Common myeloid progenitor, CD34-positive (primary cell): ENCODE measurements around the gene LTK. TPM values are rescaled to one million over a fixed set of nuclear protein-coding genes. Genes with fewer than 3 reads are reported as not detected.

Experiments used
- CTCF ChIA-PET: fragments of 350-600 bp; sonication (Branson Sonifier 250); formaldehyde crosslinking; loops from one replicate; lab custom pipeline; 2021; ENCODE audit warnings: antibody characterized with exemption; lab: Charles Lee
- POLR2A ChIA-PET: fragments of 350-600 bp; sonication (Branson Sonifier 250); formaldehyde crosslinking; loops from one replicate; lab custom pipeline; 2021; ENCODE audit warnings: antibody characterized with exemption; lab: Charles Lee
- DNase-seq, 3 donors: peaks; one replicate each; pipeline versions ENCODE4 v3.0.0 to v3.0.0-alpha.2; 2013
- H3K27ac ChIP-seq, 2 experiments: 1 replicate in 1 of 2; 2 replicates in 1 of 2; pipeline ENCODE4 v1.7.0; 2013; ENCODE audit warnings: inconsistent platforms in 2 of 2, low read length in 2 of 2, mild to moderate bottlenecking in 2 of 2, low read depth in 1 of 2, moderate library complexity in 1 of 2; ENCODE audit not compliant: severe bottlenecking in 2 of 2, insufficient read depth in 1 of 2, poor library complexity in 1 of 2
- H3K27me3 ChIP-seq, 5 experiments: replicated peaks in 2 of 5; 1 replicate in 3 of 5; 2 replicates in 2 of 5; pipeline versions ENCODE4 v1.6.1 to v1.7.0; 2013; ENCODE audit warnings: low read length in 4 of 5, mild to moderate bottlenecking in 2 of 5, moderate library complexity in 2 of 5, inconsistent platforms in 1 of 5; ENCODE audit not compliant: insufficient read depth in 5 of 5, control insufficient read depth in 4 of 5
- H3K36me3 ChIP-seq, 4 experiments: 1 replicate in 2 of 4; 2 replicates in 2 of 4; pipeline versions ENCODE4 v1.6.1 to v1.7.0; 2013; ENCODE audit warnings: low read length in 3 of 4, control low read depth in 1 of 4, mild to moderate bottlenecking in 1 of 4; ENCODE audit not compliant: control insufficient read depth in 4 of 4, insufficient read depth in 4 of 4
- H3K4me1 ChIP-seq, 4 experiments: 1 replicate in 3 of 4; 2 replicates in 1 of 4; pipeline versions ENCODE4 v1.6.1 to v1.7.1; 2013; ENCODE audit warnings: low read length in 3 of 4, mild to moderate bottlenecking in 3 of 4, control low read depth in 1 of 4, inconsistent platforms in 1 of 4, moderate library complexity in 1 of 4; ENCODE audit not compliant: control insufficient read depth in 4 of 4, insufficient read depth in 4 of 4; ENCODE audit errors: control extremely low read depth in 1 of 4
- H3K4me3 ChIP-seq, 7 experiments: 1 replicate in 4 of 7; 2 replicates in 3 of 7; pipeline versions ENCODE4 v1.5.1 to v1.7.0; 2013; ENCODE audit warnings: mild to moderate bottlenecking in 7 of 7, low read length in 6 of 7, moderate library complexity in 6 of 7, inconsistent platforms in 2 of 7, low read depth in 2 of 7, control low read depth in 1 of 7; ENCODE audit not compliant: insufficient read depth in 4 of 7, control insufficient read depth in 1 of 7; ENCODE audit errors: extremely low read depth in 1 of 7
- H3K9me3 ChIP-seq, 5 experiments: 1 replicate in 4 of 5; 2 replicates in 1 of 5; pipeline versions ENCODE4 v1.6.1 to v1.7.1; 2013; ENCODE audit warnings: low read length in 4 of 5, mild to moderate bottlenecking in 2 of 5, inconsistent platforms in 1 of 5, low read depth in 1 of 5, moderate library complexity in 1 of 5; ENCODE audit not compliant: control insufficient read depth in 4 of 5, insufficient read depth in 2 of 5; ENCODE audit errors: control extremely low read depth in 1 of 5
- WGBS: methylation state at CpG from one replicate; pipeline ENCODE4 v1.1.5; 2013; ENCODE audit not compliant: insufficient coverage; 5-methylcytosine and 5-hydroxymethylcytosine counted together
- polyA plus RNA-seq: library from polyadenylated mRNA; unstranded; fragments of 120-200 nt; gene quantifications from one replicate; pipeline ENCODE4 v1.2.1, GENCODE V29; 2013

LTK gene
- 1.6 TPM for polyA plus RNA-seq

- Histone ChIP-seq H3K27me3 (peaks cover 4 to 53% (median 12%) of the 10 kb centered on the region in 5 experiments), H3K4me1 (peaks cover 0 to 31% (median 25%) of the 10 kb centered on the region in 4 experiments), H3K4me3 (peak within 1 kb of the TSS; percentile 13 to 71 (median 58)), H3K36me3 (peaks cover 2 to 14% (median 11%) of the 10 kb centered on the region in 4 experiments), H3K9me3 (no peaks in the 10 kb centered on the region), H3K27ac (no peak within 1 kb of the TSS)
- 5% methylated on average over 29 of the region's 33 CpGs for WGBS
- ChIA-PET CTCF (interaction anchor here (1.2 to 1.6 kb wide), 4 partner anchors 18 to 283 kb away, joined by 3 read pairs; no protein-coding TSS in a partner anchor), POLR2A (interaction anchor here (1.4 kb wide), 1 partner anchor 10 kb away, joined by 3 read pairs; no protein-coding TSS in a partner anchor)
- DNase-seq = peak in 2 of 3 donors; percentile 53 to 76
Observed at GRCh38 chr15:41513506-41514227, at the start of gene LTK. Gene LTK (minus strand): TSS chr15:41513827. CDS start chr15:41513709, 118 bp downstream.

GRCh38 chr15:41562784-41563198, 49.2 kb upstream of the LTK start:
- peaks cover 0 to 13% (median 4%) of the 10 kb centered on the region in 5 experiments for H3K27me3 ChIP-seq
- H3K27ac ChIP-seq = no peak overlapping the region
- no peak overlapping the region for H3K4me3 ChIP-seq
- ChIA-PET POLR2A (no interaction called here), CTCF (interaction anchor here (0.8 to 1.2 kb wide), 2 partner anchors 10 to 70 kb away, joined by 3 read pairs; no protein-coding TSS in a partner anchor)
- WGBS = 100% methylated on average over 2 of the region's 4 CpGs
- DNase-seq = no peak
- peaks cover 4 to 23% (median 19%) of the 10 kb centered on the region in 4 experiments for H3K4me1 ChIP-seq
- H3K9me3 ChIP-seq = no peaks in the 10 kb centered on the region
- H3K36me3 ChIP-seq = peaks cover 0 to 14% (median 0%) of the 10 kb centered on the region in 4 experiments

GRCh38 chr15:41562244-41562643, 48.6 kb upstream of the LTK start:
- Histone ChIP-seq H3K4me1 (peaks cover 4 to 26% (median 23%) of the 10 kb centered on the region in 4 experiments), H3K27me3 (peaks cover 0 to 13% (median 4%) of the 10 kb centered on the region in 5 experiments), H3K27ac (no peak overlapping the region), H3K4me3 (no peak overlapping the region), H3K9me3 (no peaks in the 10 kb centered on the region), H3K36me3 (peaks cover 0 to 14% (median 0%) of the 10 kb centered on the region in 4 experiments)
- ChIA-PET POLR2A (no interaction called here), CTCF (interaction anchor here (1.0 to 1.2 kb wide), 2 partner anchors 11 kb away, joined by 3 read pairs; no protein-coding TSS in a partner anchor)
- WGBS = 100% methylated on average over 2 of the region's 5 CpGs
- no peak for DNase-seq

- Histone ChIP-seq H3K9me3 (no peaks in the 10 kb centered on the region), H3K36me3 (peaks cover 0 to 14% (median 0%) of the 10 kb centered on the region in 4 experiments), H3K4me1 (peaks cover 4 to 27% (median 23%) of the 10 kb centered on the region in 4 experiments), H3K4me3 (no peak overlapping the region), H3K27me3 (peaks cover 0 to 13% (median 4%) of the 10 kb centered on the region in 5 experiments), H3K27ac (no peak overlapping the region)
- WGBS = 90% methylated on average over 2 of the region's 3 CpGs
- no peak for DNase-seq
- POLR2A ChIA-PET = no interaction called here
- CTCF ChIA-PET = interaction anchor here (1.0 to 1.2 kb wide), 4 partner anchors 10 to 42 kb away, joined by 3 to 4 read pairs (median 3); no protein-coding TSS in a partner anchor
Observed at GRCh38 chr15:41561777-41562145, 48.1 kb upstream of the LTK start.

- no peak overlapping the region for H3K4me3 ChIP-seq
- ChIA-PET CTCF (interaction anchor here (1.0 to 1.2 kb wide), 4 partner anchors 9 to 42 kb away, joined by 3 to 4 read pairs (median 3); no protein-coding TSS in a partner anchor), POLR2A (interaction anchor here (0.6 kb wide), 1 partner anchor 17 kb away, joined by 3 read pairs; the partner anchor contains the start of gene RPAP1)
Observed at GRCh38 chr15:41561104-41561776, 47.6 kb upstream of the LTK start.

GRCh38 chr15:41560572-41560874, 46.9 kb upstream of the LTK start:
- Histone ChIP-seq H3K4me1 (peaks cover 4 to 31% (median 24%) of the 10 kb centered on the region in 4 experiments), H3K4me3 (no peak overlapping the region), H3K9me3 (no peaks in the 10 kb centered on the region), H3K27ac (no peak overlapping the region), H3K36me3 (peaks cover 0 to 12% (median 0%) of the 10 kb centered on the region in 4 experiments), H3K27me3 (peaks cover 0 to 13% (median 4%) of the 10 kb centered on the region in 5 experiments)
- POLR2A ChIA-PET = interaction anchor here (0.6 kb wide), 1 partner anchor 16 kb away, joined by 3 read pairs; the partner anchor contains the start of gene RPAP1
- CTCF ChIA-PET = interaction anchor here (1.1 to 1.2 kb wide), 2 partner anchors 10 to 16 kb away, joined by 3 read pairs; no protein-coding TSS in a partner anchor
- no peak for DNase-seq
- WGBS = 86% methylated on average over 1 of the region's 2 CpGs

More at GRCh38 chr15:41561104-41561776, 47.6 kb upstream of the LTK start:
- Histone ChIP-seq H3K36me3 (peaks cover 0 to 14% (median 0%) of the 10 kb centered on the region in 4 experiments), H3K27ac (no peak overlapping the region), H3K4me1 (peaks cover 4 to 31% (median 23%) of the 10 kb centered on the region in 4 experiments), H3K27me3 (peaks cover 0 to 13% (median 4%) of the 10 kb centered on the region in 5 experiments), H3K9me3 (no peaks in the 10 kb centered on the region)
- WGBS = 90% methylated on average over 14 of the region's 16 CpGs
- DNase-seq = no peak
